Stimulated activated CD8-positive, alpha-beta memory T cell treated with anti-CD3 and anti-CD28 coated beads, Interleukin-4, amount 100 ng/mL, for 48 hours (primary cell): ENCODE measurements around the gene KLHL17.
"Not testable (repeated sequence)": the region's sequence is repeated elsewhere in the genome, so short reads cannot be mapped to it uniquely, and the experiment has no call there.

Source experiments
- DNase-seq: peaks from one replicate; pipeline ENCODE4 v3.0.0-alpha.2; 2020

Gene KLHL17

GRCh38 chr1:982765-983436 lies 22.5 kb downstream of the KLHL17 start:
- DNase-seq = no peak

DNA sequence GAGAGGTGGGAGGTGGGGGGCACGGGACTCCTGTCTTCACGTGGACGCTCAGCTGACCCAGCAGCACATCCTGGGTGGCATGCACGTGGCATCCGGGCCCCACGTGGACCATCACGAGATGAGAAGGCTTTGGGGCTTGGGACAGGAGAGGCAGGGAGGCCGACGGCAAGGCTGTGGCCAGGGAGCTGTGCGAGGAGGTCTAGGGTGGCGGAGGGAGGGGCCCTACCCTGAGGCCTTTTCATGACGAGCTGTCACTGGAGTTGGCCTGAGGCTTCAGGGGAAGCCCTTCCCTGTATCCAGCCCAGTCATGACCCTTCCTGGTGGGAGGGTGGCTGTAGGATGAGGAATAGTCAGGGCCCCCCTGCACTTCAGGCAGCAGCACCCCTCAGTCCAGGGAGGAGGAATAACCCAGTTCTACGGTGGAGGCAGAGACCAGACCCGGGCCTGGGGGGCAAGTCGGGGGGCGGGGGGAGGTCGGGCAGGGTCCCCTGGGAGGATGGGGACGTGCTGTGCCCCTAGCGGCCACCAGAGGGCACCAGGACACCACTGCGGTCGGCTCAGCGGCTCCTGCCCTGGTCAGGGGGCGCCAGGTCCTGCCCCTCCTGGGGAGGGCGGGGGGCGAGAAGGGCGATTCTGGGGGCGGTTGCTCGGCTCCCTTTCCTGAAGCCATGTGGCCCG lies 23.6 kb downstream of the KLHL17 start:
- peak; percentile 80 for DNase-seq

DNA sequence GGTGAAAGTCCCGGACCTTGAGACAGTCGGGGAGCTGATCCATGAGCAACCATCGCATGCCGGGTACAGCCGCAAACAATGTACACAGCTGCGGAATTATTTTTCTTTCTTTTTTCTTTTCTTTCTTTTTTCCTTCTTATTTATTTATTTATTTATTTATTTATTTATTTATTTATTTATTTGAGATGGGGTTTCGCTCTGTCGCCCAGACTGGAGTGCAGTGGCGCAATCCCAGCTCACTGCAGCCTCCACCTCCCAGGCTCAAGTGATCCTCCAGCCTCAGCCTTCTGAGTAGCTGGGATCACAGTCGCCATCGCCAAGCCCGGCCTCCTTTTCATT lies 24.1 kb downstream of the KLHL17 start:
- DNase-seq = no peak

- DNase-seq = no peak
Measured at GRCh38 chr1:985126-985525, 24.7 kb downstream of the KLHL17 start.

- not testable (repeated sequence) for DNase-seq
Measured at GRCh38 chr1:988061-988460, 27.7 kb downstream of the KLHL17 start.

GRCh38 chr1:991275-991674 lies 30.9 kb downstream of the KLHL17 start:
- DNase-seq = not testable (repeated sequence)

GRCh38 chr1:991895-992294 lies 31.5 kb downstream of the KLHL17 start:
- DNase-seq = no peak

DNA sequence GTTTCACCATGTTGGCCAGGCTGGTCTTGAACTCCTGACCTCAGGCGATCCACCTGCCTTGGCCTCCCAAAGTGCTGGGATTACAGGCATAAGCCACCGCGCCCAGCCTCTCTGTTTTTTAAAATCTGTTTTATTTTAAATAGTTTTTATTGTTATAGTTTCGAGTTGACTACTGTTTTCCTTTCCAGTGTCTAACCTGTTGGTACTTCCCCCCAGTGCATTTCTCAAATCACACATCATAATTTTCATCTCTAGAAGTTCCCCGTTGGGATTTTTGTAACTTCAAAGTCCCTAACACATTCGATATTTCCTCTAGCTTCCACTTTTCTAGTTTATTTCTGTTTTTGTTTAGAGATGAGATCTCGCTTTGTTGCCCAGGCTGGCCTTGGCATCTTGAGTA lies 32.0 kb downstream of the KLHL17 start:
- no peak for DNase-seq

- DNase-seq = no peak
Measured at GRCh38 chr1:993379-993995, 33.1 kb downstream of the KLHL17 start.

DNA sequence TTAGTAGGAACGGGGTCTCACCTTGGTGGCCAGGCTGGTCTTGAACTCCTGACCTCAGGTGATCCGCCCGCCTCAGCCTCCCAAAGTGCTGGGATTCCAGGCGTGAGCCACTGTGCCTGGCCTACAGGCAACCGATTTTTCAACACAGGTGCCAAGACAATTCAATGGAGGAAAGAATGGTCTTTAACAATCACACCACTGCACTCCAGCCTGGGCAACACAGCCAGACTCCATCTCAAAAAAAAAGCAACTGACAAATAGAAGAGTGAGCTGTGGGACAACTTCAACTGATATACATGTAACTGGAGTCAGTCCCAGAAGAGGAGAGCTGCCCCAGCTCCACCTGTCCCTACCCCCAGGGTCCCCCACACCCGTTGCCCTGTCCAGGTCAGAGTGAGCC lies 34.2 kb downstream of the KLHL17 start:
- not testable (repeated sequence) for DNase-seq

DNA sequence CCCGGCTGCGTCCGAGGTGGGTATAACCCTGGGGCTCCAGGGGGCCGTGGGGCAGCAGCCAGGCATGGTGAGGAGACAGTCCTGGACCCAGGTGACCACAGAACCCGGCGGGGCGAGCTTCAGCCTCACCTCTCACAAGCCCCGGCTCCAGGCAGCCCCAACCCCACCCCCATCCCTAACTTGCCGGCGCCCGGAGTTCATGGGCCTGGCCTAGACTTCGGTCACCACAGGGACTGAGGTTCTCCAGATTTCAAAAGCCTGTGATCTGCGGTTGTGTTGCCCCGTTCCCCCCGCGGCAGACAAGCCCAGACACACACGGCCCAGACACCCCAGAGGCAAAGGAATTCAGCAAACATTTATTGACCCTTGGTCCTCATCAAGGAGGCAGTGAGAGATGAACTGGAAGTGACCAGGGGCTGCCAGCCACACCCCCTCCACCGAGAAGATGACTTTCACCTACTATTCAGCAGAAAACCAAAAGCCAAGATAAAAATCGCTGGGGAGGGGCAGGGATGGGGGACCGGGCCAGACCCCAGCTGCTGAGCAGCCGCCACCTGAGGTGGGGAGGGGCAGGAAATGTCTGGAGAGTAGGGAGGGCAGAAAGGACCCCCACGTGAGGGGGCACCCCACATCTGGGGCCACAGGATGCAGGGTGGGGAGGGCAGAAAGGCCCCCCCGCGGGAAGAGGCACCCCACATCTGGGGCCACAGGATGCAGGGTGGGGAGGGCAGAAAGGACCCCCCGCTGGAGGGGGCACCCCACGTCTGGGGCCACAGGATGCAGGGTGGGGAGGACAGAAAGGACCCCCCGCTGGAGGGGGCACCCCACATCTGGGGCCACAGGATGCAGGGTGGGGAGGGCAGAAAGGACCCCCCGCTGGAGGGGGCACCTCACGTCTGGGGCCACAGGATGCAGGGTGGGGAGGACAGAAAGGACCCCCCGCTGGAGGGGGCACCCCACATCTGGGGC lies 35.6 kb downstream of the KLHL17 start:
- DNase-seq = no peak

- DNase-seq = no peak
Measured at GRCh38 chr1:996851-997712, 36.7 kb downstream of the KLHL17 start.

- no peak for DNase-seq
Measured at GRCh38 chr1:997713-997992, 37.3 kb downstream of the KLHL17 start.

- no peak for DNase-seq
Measured at GRCh38 chr1:997993-998744, 37.8 kb downstream of the KLHL17 start.

GRCh38 chr1:998745-998994 lies 38.3 kb downstream of the KLHL17 start:
- DNase-seq = no peak

DNA sequence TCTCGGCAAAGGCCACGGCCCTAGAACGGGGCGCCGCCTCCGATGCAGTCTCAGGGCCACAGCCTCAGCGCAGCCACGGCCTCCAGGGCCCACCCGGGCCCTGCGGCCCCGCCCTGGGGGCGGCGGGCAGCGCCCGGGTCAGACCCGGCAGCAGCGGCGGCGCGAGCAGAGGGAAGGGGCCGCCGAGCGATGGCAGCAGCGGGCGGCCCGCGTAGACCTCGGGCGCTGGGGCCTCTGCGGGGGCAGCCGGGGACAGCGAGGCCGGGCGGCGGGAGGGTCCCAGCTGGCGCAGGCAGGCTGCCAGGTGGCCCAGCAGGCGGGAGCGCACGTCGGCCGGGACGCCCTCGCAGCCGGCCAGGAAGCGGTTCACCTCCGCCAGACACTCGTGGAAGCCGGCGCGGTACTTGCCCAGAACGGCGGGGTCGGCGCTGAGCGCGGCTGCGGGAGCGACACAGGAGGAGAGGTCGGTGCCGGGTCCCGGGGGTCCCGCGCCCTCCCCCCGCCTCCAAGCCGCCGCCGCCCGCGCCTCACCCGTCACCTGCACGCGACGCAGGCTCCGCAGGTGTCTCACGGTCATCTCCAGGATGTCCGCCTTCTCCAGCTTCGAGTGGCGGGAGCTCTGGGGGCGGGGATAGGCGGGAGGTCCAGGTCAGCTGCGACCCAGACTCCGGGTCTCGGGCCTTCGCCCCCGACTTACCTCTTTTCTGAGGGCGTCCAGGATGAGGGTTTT lies 38.8 kb downstream of the KLHL17 start:
- no peak for DNase-seq

DNA sequence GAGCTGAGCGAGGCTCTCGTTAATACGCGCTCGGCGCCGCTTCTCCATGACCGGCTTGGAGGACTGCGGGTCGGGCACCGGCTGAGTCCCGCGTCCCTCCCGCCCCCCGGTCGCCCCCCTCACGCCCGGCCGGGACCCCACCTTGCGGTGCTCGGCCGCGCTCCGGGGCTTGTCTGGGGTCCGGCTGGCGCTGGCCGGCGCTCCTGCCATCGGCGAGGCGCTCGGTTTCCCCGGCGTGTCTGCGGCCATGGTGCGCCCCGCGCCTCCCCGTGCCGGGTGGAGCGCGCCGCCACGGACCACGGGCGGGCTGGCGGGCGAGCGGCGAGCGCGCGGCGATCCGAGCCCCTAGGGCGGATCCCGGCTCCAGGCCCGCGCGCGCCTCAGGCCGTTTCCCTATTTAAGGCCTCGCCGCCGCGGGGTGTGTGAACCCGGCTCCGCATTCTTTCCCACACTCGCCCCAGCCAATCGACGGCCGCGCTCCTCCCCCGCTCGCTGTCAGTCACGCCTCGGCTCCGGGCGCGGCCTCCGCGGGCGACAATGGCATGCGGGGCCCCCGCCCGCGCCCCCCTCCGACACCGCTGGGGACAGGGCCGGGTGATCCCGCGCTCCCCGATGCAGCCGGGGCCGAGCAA lies 39.5 kb downstream of the KLHL17 start, which contains the start of gene HES4:
HES4 (minus strand) TSS at position 373 of the 632 bp plus-strand sequence; CDS start at position 249, 124 bp downstream.
- DNase-seq = peak; percentile 74

GRCh38 chr1:1000357-1001056 lies 40.1 kb downstream of the KLHL17 start:
- DNase-seq = peak; percentile 81

- no peak for DNase-seq
Measured at GRCh38 chr1:1001057-1001783, 40.8 kb downstream of the KLHL17 start.
